ENCODE measurements around the gene DLEC1. TPM values are rescaled to one million over a fixed set of nuclear protein-coding genes. Genes with fewer than 3 reads are reported as not detected.

Gene DLEC1
- total and polyA plus RNA-seq, 9 of the 15 experiments (the other 6 are each of a cell fraction or from before 2014, with no cell fraction given): 0.07 to 0.08 TPM; not detected in 7

DNA sequence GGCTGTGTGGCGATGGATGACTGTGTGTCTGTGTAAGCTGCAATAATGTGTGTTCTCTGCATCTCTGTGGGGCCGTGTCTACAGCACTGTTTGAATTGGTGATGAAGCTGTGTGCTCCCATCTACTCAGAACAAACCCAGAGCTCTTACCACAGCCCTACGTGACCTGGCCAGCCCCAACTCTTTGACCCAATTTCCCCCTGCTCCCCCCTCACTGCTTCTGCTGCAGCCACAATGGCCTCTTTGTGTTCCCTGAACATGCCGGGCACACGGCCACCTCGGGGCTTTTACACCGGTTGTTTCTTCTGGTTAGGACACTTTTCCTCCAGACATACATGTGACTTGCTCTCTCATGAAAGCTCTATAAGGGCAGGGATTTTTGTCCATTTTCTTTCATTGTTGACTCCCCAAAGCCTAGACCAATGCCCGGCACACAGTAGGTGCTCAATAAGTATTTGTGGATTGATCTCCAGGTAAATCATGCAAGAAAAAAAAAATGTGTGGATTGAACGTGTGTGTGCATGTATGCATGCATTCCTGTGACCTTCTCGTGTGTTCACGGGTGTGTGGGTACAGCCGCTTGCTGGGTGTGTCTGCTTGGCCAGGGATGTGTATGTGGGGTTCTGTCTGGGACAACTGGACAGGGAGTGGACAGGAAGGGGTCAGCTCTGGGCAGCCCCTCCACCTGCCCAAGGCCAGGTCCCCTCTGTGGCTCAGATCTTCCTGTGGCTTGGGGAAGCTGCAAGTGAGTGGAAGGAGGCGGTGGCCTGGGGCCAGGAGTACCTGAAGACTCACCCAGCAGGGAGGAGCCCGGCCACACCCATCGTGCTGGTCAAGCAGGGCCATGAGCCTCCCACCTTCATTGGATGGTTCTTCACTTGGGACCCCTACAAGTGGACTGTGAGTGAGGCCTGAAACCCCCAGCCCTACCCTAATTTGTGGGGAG lies 33.7 kb upstream of the DLEC1 start (continued):
- TF ChIP-seq, protein P1, sequence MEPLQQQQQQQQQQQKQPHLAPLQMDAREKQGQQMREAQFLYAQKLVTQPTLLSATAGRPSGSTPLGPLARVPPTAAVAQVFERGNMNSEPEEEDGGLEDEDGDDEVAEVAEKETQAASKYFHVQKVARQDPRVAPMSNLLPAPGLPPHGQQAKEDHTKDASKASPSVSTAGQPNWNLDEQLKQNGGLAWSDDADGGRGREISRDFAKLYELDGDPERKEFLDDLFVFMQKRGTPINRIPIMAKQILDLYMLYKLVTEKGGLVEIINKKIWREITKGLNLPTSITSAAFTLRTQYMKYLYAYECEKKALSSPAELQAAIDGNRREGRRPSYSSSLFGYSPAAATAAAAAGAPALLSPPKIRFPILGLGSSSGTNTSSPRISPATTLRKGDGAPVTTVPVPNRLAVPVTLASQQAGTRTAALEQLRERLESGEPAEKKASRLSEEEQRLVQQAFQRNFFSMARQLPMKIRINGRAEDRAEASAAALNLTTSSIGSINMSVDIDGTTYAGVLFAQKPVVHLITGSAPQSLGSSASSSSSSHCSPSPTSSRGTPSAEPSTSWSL (CRISPR knock-in tag; IDR thresholded peaks at IDR 0.05; ENCODE audit: borderline replicate concordance): no peak
- TF ChIP-seq MCM3 (IDR thresholded peaks at IDR 0.05) (no peak), POLR2G (IDR thresholded peaks at IDR 0.05; ENCODE audit: low read depth, low read length) (peak; percentile 30), ZNF124 (CRISPR knock-in tag; IDR thresholded peaks at IDR 0.05) (no peak), RNF2 (IDR thresholded peaks at IDR 0.05) (no peak), SRSF9 (IDR thresholded peaks at IDR 0.05; ENCODE audit: borderline replicate concordance, low read depth, low read length) (no peak), ZNF764 (CRISPR knock-in tag; IDR thresholded peaks at IDR 0.05; ENCODE audit: low read depth) (no peak), MEF2D (tag; conservative IDR thresholded peaks at IDR 0.05; ENCODE audit: low read depth) (no peak), YY1 (IDR thresholded peaks at IDR 0.05; ENCODE audit: borderline replicate concordance in 1 of 3, control insufficient read depth in 1 of 3, extremely low read depth in 1 of 3, insufficient read depth in 3 of 3, insufficient read length in 1 of 3, insufficient replicate concordance in 2 of 3, low read depth in 1 of 3, low read length in 2 of 3) (no peak), GATAD2A (IDR thresholded peaks at IDR 0.05) (no peak), SMAD2 (IDR thresholded peaks at IDR 0.05; ENCODE audit: low read depth, low read length) (no peak), NONO (IDR thresholded peaks at IDR 0.05; ENCODE audit: low read depth in 2 of 2, low read length in 1 of 2) (no peak), COPS2 (conservative IDR thresholded peaks at IDR 0.05) (no peak), ZNF224 (CRISPR knock-in tag; IDR thresholded peaks at IDR 0.05) (no peak), TEAD4 (IDR thresholded peaks at IDR 0.05; ENCODE audit: low read length) (no peak), TEAD4 (CRISPR knock-in tag; IDR thresholded peaks at IDR 0.05; ENCODE audit: borderline replicate concordance) (no peak)
- TF ChIP-seq, protein P2, sequence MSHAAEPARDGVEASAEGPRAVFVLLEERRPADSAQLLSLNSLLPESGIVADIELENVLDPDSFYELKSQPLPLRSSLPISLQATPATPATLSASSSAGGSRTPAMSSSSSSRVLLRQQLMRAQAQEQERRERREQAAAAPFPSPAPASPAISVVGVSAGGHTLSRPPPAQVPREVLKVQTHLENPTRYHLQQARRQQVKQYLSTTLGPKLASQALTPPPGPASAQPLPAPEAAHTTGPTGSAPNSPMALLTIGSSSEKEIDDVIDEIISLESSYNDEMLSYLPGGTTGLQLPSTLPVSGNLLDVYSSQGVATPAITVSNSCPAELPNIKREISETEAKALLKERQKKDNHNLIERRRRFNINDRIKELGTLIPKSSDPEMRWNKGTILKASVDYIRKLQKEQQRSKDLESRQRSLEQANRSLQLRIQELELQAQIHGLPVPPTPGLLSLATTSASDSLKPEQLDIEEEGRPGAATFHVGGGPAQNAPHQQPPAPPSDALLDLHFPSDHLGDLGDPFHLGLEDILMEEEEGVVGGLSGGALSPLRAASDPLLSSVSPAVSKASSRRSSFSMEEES (CRISPR knock-in tag; IDR thresholded peaks at IDR 0.05): no peak
- TF ChIP-seq, protein P3, sequence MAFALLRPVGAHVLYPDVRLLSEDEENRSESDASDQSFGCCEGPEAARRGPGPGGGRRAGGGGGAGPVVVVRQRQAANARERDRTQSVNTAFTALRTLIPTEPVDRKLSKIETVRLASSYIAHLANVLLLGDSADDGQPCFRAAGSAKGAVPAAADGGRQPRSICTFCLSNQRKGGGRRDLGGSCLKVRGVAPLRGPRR (CRISPR knock-in tag; IDR thresholded peaks at IDR 0.05): no peak
- TF ChIP-seq, protein P4, sequence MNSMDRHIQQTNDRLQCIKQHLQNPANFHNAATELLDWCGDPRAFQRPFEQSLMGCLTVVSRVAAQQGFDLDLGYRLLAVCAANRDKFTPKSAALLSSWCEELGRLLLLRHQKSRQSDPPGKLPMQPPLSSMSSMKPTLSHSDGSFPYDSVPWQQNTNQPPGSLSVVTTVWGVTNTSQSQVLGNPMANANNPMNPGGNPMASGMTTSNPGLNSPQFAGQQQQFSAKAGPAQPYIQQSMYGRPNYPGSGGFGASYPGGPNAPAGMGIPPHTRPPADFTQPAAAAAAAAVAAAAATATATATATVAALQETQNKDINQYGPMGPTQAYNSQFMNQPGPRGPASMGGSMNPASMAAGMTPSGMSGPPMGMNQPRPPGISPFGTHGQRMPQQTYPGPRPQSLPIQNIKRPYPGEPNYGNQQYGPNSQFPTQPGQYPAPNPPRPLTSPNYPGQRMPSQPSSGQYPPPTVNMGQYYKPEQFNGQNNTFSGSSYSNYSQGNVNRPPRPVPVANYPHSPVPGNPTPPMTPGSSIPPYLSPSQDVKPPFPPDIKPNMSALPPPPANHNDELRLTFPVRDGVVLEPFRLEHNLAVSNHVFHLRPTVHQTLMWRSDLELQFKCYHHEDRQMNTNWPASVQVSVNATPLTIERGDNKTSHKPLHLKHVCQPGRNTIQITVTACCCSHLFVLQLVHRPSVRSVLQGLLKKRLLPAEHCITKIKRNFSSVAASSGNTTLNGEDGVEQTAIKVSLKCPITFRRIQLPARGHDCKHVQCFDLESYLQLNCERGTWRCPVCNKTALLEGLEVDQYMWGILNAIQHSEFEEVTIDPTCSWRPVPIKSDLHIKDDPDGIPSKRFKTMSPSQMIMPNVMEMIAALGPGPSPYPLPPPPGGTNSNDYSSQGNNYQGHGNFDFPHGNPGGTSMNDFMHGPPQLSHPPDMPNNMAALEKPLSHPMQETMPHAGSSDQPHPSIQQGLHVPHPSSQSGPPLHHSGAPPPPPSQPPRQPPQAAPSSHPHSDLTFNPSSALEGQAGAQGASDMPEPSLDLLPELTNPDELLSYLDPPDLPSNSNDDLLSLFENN (IDR thresholded peaks at IDR 0.05; ENCODE audit: low read depth in 2 of 2, low read length in 2 of 2): no peak
